Neuronal stem cell (in vitro differentiated cells): ENCODE results near the gene HMX3.
A peak's percentile ranks its signal among the peaks of the same experiment; 100 is the strongest.

Source experiments
- DNase-seq: peaks from one replicate; pipeline ENCODE4 v3.0.0-alpha.2; 2013; ENCODE audit warnings: low spot score
- H2AFZ ChIP-seq: one replicate; pipeline ENCODE4 v1.6.1; 2013; ENCODE audit warnings: mild to moderate bottlenecking, low read length, inconsistent platforms
- H2AK5ac ChIP-seq: 2 replicates; pipeline ENCODE4 v1.6.1; 2013; ENCODE audit warnings: low read depth, mild to moderate bottlenecking, inconsistent platforms, low read length, moderate library complexity, mixed read lengths
- H2BK120ac ChIP-seq: 2 replicates; pipeline ENCODE4 v1.6.1; 2013; ENCODE audit warnings: low read depth, mild to moderate bottlenecking, inconsistent platforms, low read length, moderate library complexity, mixed read lengths
- H2BK12ac ChIP-seq: one replicate; pipeline ENCODE4 v1.6.1; 2013; ENCODE audit warnings: low read length, inconsistent platforms
- H2BK15ac ChIP-seq: 2 replicates; pipeline ENCODE4 v1.6.1; 2013; ENCODE audit warnings: mild to moderate bottlenecking, low read length, inconsistent platforms, mixed read lengths
- H2BK5ac ChIP-seq: one replicate; pipeline ENCODE4 v1.6.1; 2013; ENCODE audit warnings: inconsistent platforms, mild to moderate bottlenecking, low read length, moderate library complexity
- H3K14ac ChIP-seq: one replicate; pipeline ENCODE4 v1.6.1; 2013; ENCODE audit warnings: low read length, inconsistent platforms
- H3K18ac ChIP-seq: 2 replicates; pipeline ENCODE4 v1.6.1; 2013; ENCODE audit warnings: low read length, inconsistent platforms
- H3K23ac ChIP-seq: 2 replicates; pipeline ENCODE4 v1.6.1; 2013; ENCODE audit warnings: low read depth, mild to moderate bottlenecking, mixed read lengths, low read length, inconsistent platforms; ENCODE audit not compliant: poor library complexity
- H3K27ac ChIP-seq: replicated peaks from 3 replicates; pipeline ENCODE4 v1.5.1; 2013; ENCODE audit warnings: low read length, inconsistent platforms
- H3K27me3 ChIP-seq, 3 experiments: 2 replicates each; pipeline ENCODE4 v1.6.1; 2013; ENCODE audit warnings: low read length in 3 of 3, mild to moderate bottlenecking in 2 of 3, inconsistent platforms in 1 of 3, low read depth in 1 of 3, mixed read lengths in 1 of 3, moderate library complexity in 1 of 3; ENCODE audit not compliant: control insufficient read depth in 3 of 3, insufficient read depth in 3 of 3
- H3K36me3 ChIP-seq, 2 donors: replicated peaks in 1 of 2; 2 replicates each; pipeline ENCODE4 v1.6.1; 2013; ENCODE audit warnings: low read length in 2 of 2; ENCODE audit not compliant: control insufficient read depth in 2 of 2, insufficient read depth in 2 of 2
- H3K4ac ChIP-seq: 2 replicates; pipeline ENCODE4 v1.6.1; 2013; ENCODE audit warnings: inconsistent platforms, mild to moderate bottlenecking, low read length, moderate library complexity
- H3K4me1 ChIP-seq, 2 donors: 1 replicate in 1 of 2; 2 replicates in 1 of 2; pipeline ENCODE4 v1.6.1; 2013; ENCODE audit warnings: low read length in 2 of 2, low read depth in 1 of 2; ENCODE audit not compliant: control insufficient read depth in 2 of 2, insufficient read depth in 1 of 2
- H3K4me2 ChIP-seq: one replicate; pipeline ENCODE4 v1.6.1; 2013; ENCODE audit warnings: mild to moderate bottlenecking, low read length, inconsistent platforms; ENCODE audit not compliant: insufficient read depth, poor library complexity, severe bottlenecking
- H3K4me3 ChIP-seq, 2 donors: 2 replicates each; pipeline ENCODE4 v1.5.1; 2013; ENCODE audit warnings: low read length in 2 of 2, mild to moderate bottlenecking in 2 of 2, inconsistent platforms in 1 of 2, moderate library complexity in 1 of 2
- H3K79me1 ChIP-seq: one replicate; pipeline ENCODE4 v1.6.1; 2013; ENCODE audit warnings: low read depth, mild to moderate bottlenecking, inconsistent platforms, low read length, moderate library complexity
- H3K9ac ChIP-seq: one replicate; pipeline ENCODE4 v1.6.1; 2013; ENCODE audit warnings: mild to moderate bottlenecking, low read depth, low read length, inconsistent platforms; ENCODE audit not compliant: poor library complexity
- H3K9me3 ChIP-seq, 2 donors: replicated peaks in 1 of 2; 2 replicates each; pipeline versions ENCODE3 to v1.6.1; 2013; ENCODE audit warnings: low read length in 2 of 2, mild to moderate bottlenecking in 2 of 2, inconsistent platforms in 1 of 2, low read depth in 1 of 2, mixed read lengths in 1 of 2, moderate library complexity in 1 of 2; ENCODE audit not compliant: control insufficient read depth in 2 of 2, insufficient read depth in 1 of 2
- H4K8ac ChIP-seq: one replicate; pipeline ENCODE4 v1.6.1; 2013; ENCODE audit warnings: low read depth, mild to moderate bottlenecking, inconsistent platforms, low read length, moderate library complexity
- H4K91ac ChIP-seq: one replicate; pipeline ENCODE4 v1.6.1; 2013; ENCODE audit warnings: low read length, low read depth, mild to moderate bottlenecking, inconsistent platforms; ENCODE audit not compliant: poor library complexity
- WGBS, 2 donors: extraction: QIAGEN DNeasy Blood & Tissue Kit; methylation state at CpG; one replicate each; pipeline ENCODE4 v1.1.7; 2013; ENCODE audit warnings: missing lambda C conversion rate in 2 of 2, mixed read lengths in 1 of 2; ENCODE audit not compliant: insufficient read length in 2 of 2, insufficient replicate concordance in 1 of 2; ENCODE audit errors: extremely low coverage in 2 of 2; 5-methylcytosine and 5-hydroxymethylcytosine counted together

Gene HMX3

GRCh38 chr10:123154711-123155505, 19.1 kb downstream of the HMX3 start:
- H3K36me3 ChIP-seq: peaks cover 9 to 51% of the 10 kb centered on the region in 2 donors
- peak; percentile 54 for DNase-seq
- no peak overlapping the region for H4K8ac ChIP-seq
- H3K4me2 ChIP-seq: peak overlapping the region; percentile 76
- peak overlapping the region; percentile 32 for H3K14ac ChIP-seq
- H3K27me3 ChIP-seq: peaks cover 15 to 36% (median 28%) of the 10 kb centered on the region in 3 experiments
- H3K18ac ChIP-seq: peak overlapping the region; percentile 97
- H4K91ac ChIP-seq: no peak overlapping the region
- peaks cover 11 to 18% of the 10 kb centered on the region in 2 donors for H3K4me1 ChIP-seq
- WGBS, 2 donors: no CpG with 5 or more reads among the region's 49 CpGs
- H3K27ac ChIP-seq: no peak overlapping the region
- no peak overlapping the region for H3K4ac ChIP-seq
- peak overlapping the region; percentile 92 for H2AFZ ChIP-seq
- H3K9ac ChIP-seq: peak overlapping the region; percentile 91
- peak overlapping the region; percentile 57 for H2BK5ac ChIP-seq
- no peaks in the 10 kb centered on the region for H3K9me3 ChIP-seq
- no peak overlapping the region for H2BK12ac ChIP-seq
- H3K4me3 ChIP-seq: peak overlapping the region; percentile 87 to 91
- H3K23ac ChIP-seq: peak overlapping the region; percentile 34
- peak overlapping the region; percentile 49 for H2BK120ac ChIP-seq
- peak overlapping the region; percentile 15 for H2BK15ac ChIP-seq
- no peak overlapping the region for H2AK5ac ChIP-seq
- peaks cover 7% of the 10 kb centered on the region for H3K79me1 ChIP-seq

- H3K27ac ChIP-seq: no peak overlapping the region
- no peak overlapping the region for H3K9ac ChIP-seq
- no peak overlapping the region for H4K91ac ChIP-seq
- H3K9me3 ChIP-seq: no peaks in the 10 kb centered on the region
- no CpG with 5 or more reads among the region's 2 CpGs for WGBS, 2 donors
- H2BK5ac ChIP-seq: no peak overlapping the region
- no peak overlapping the region for H3K23ac ChIP-seq
- DNase-seq: no peak
- H3K14ac ChIP-seq: no peak overlapping the region
- H3K36me3 ChIP-seq: peaks cover 13 to 63% of the 10 kb centered on the region in 2 donors
- H2AFZ ChIP-seq: no peak overlapping the region
- no peak overlapping the region for H4K8ac ChIP-seq
- no peak overlapping the region for H2BK15ac ChIP-seq
- no peak overlapping the region for H3K4me2 ChIP-seq
- H3K4me3 ChIP-seq: peak overlapping the region in 1 of 2 donors; percentile 87
- H2AK5ac ChIP-seq: no peak overlapping the region
- H3K4ac ChIP-seq: no peak overlapping the region
- H3K18ac ChIP-seq: no peak overlapping the region
- H3K79me1 ChIP-seq: peaks cover 7% of the 10 kb centered on the region
- peaks cover 8 to 13% of the 10 kb centered on the region in 2 donors for H3K4me1 ChIP-seq
- no peak overlapping the region for H2BK120ac ChIP-seq
- peaks cover 4 to 25% (median 17%) of the 10 kb centered on the region in 3 experiments for H3K27me3 ChIP-seq
- no peak overlapping the region for H2BK12ac ChIP-seq
Measured at GRCh38 chr10:123156078-123156477, 20.3 kb downstream of the HMX3 start.

GRCh38 chr10:123157210-123157609, 21.4 kb downstream of the HMX3 start:
- Histone ChIP-seq H2AK5ac (no peak overlapping the region), H4K91ac (no peak overlapping the region), H3K4me2 (no peak overlapping the region), H2BK15ac (no peak overlapping the region), H3K4me3 (no peak overlapping the region), H3K23ac (no peak overlapping the region), H3K27ac (no peak overlapping the region), H3K4ac (no peak overlapping the region), H3K9ac (no peak overlapping the region), H3K9me3 (no peaks in the 10 kb centered on the region), H3K36me3 (peaks cover 19 to 74% of the 10 kb centered on the region in 2 donors), H2BK12ac (no peak overlapping the region), H3K79me1 (peaks cover 7% of the 10 kb centered on the region), H3K18ac (no peak overlapping the region), H2BK120ac (no peak overlapping the region), H4K8ac (no peak overlapping the region), H3K14ac (no peak overlapping the region), H2AFZ (no peak overlapping the region), H2BK5ac (no peak overlapping the region), H3K4me1 (peaks cover 3 to 7% of the 10 kb centered on the region in 2 donors), H3K27me3 (peaks cover 0 to 13% (median 7%) of the 10 kb centered on the region in 3 experiments)
- no CpG with 5 or more reads among the region's 3 CpGs for WGBS, 2 donors
- no peak for DNase-seq

- H2AFZ ChIP-seq: no peak overlapping the region
- peaks cover 22 to 89% of the 10 kb centered on the region in 2 donors for H3K36me3 ChIP-seq
- H3K9ac ChIP-seq: no peak overlapping the region
- no peaks in the 10 kb centered on the region for H3K9me3 ChIP-seq
- H3K4me3 ChIP-seq: no peak overlapping the region
- WGBS, 2 donors: no CpG with 5 or more reads among the region's 1 CpG
- H3K14ac ChIP-seq: no peak overlapping the region
- H2AK5ac ChIP-seq: no peak overlapping the region
- H2BK5ac ChIP-seq: no peak overlapping the region
- H2BK15ac ChIP-seq: no peak overlapping the region
- H4K91ac ChIP-seq: no peak overlapping the region
- H3K27me3 ChIP-seq: no peaks in the 10 kb centered on the region
- H3K79me1 ChIP-seq: peaks cover 7% of the 10 kb centered on the region
- H3K18ac ChIP-seq: no peak overlapping the region
- H3K4me1 ChIP-seq: peaks cover 3 to 7% of the 10 kb centered on the region in 2 donors
- no peak overlapping the region for H3K4ac ChIP-seq
- no peak overlapping the region for H2BK12ac ChIP-seq
- H3K23ac ChIP-seq: no peak overlapping the region
- no peak overlapping the region for H4K8ac ChIP-seq
- no peak overlapping the region for H3K4me2 ChIP-seq
- no peak overlapping the region for H3K27ac ChIP-seq
- H2BK120ac ChIP-seq: no peak overlapping the region
- no peak for DNase-seq
Measured at GRCh38 chr10:123158682-123159081, 22.9 kb downstream of the HMX3 start.
